ENCODE data around the gene VWA7.
"Not testable (repeated sequence)": the region's sequence is repeated elsewhere in the genome, so short reads cannot be mapped to it uniquely, and the experiment has no call there.

Gene VWA7

GRCh38 chr6:31819871-31820299 is 42.8 kb upstream of the VWA7 start:
- H3K4me3 ChIP-seq (ENCODE audit: low read length): no peak overlapping the region
- DNase-seq (ENCODE audit: low read depth): no peak
- no peak for TF ChIP-seq CTCF (conservative IDR thresholded peaks at IDR 0.05; ENCODE audit: low read depth, low read length)

GRCh38 chr6:31817929-31818511 is 40.9 kb upstream of the VWA7 start:
- H3K4me3 ChIP-seq (ENCODE audit: low read length): peak overlapping the region; percentile 23
- DNase-seq (ENCODE audit: low read depth): not testable (repeated sequence)

GRCh38 chr6:31817133-31817928 is 40.2 kb upstream of the VWA7 start:
- DNase-seq (ENCODE audit: low read depth): not testable (repeated sequence)
- H3K4me3 ChIP-seq (ENCODE audit: low read length): peak overlapping the region; percentile 23

GRCh38 chr6:31815025-31815838 is 38.1 kb upstream of the VWA7 start, which contains the start of the genes HSPA1A and HSPA1L:
HSPA1A (plus strand) TSS chr6:31815543; CDS start chr6:31815757, 214 bp downstream.
HSPA1L (minus strand) TSS chr6:31815283; CDS start chr6:31811972, 3,311 bp downstream.
- peak; percentile 70 for DNase-seq (ENCODE audit: low read depth)
- no peak for TF ChIP-seq CTCF (conservative IDR thresholded peaks at IDR 0.05; ENCODE audit: low read depth, low read length)
- H3K4me3 ChIP-seq (ENCODE audit: low read length): peak within 1 kb of the TSS; percentile 58

- no peak for TF ChIP-seq CTCF (conservative IDR thresholded peaks at IDR 0.05; ENCODE audit: low read depth, low read length)
- peak; percentile 97 for DNase-seq (ENCODE audit: low read depth)
- peak overlapping the region; percentile 58 for H3K4me3 ChIP-seq (ENCODE audit: low read length)
Observed at GRCh38 chr6:31814677-31815024, 37.5 kb upstream of the VWA7 start.

GRCh38 chr6:31813465-31813849 is 36.3 kb upstream of the VWA7 start:
- H3K4me3 ChIP-seq (ENCODE audit: low read length): peak overlapping the region; percentile 32
- no peak for DNase-seq (ENCODE audit: low read depth)
- no peak for TF ChIP-seq CTCF (conservative IDR thresholded peaks at IDR 0.05; ENCODE audit: low read depth, low read length)

- no peak for TF ChIP-seq CTCF (conservative IDR thresholded peaks at IDR 0.05; ENCODE audit: low read depth, low read length)
- no peak overlapping the region for H3K4me3 ChIP-seq (ENCODE audit: low read length)
- DNase-seq (ENCODE audit: low read depth): no peak
Observed at GRCh38 chr6:31811645-31812044, 34.5 kb upstream of the VWA7 start.

- not testable (repeated sequence) for H3K4me3 ChIP-seq (ENCODE audit: low read length); DNase-seq (ENCODE audit: low read depth)
Observed at GRCh38 chr6:31808599-31808998, 31.5 kb upstream of the VWA7 start.
